HG02642 (cell line): Measurements from ENCODE around the gene DDAH1.
A peak's percentile ranks its signal among the peaks of the same experiment; 100 is the strongest.
"Not testable (repeated sequence)": the region's sequence is repeated elsewhere in the genome, so short reads cannot be mapped to it uniquely, and the experiment has no call there.

Experiments
- ATAC-seq: cut with Tn5 transposase; IDR thresholded peaks from one replicate; pipeline ENCODE4 v1.9.1; 2021; ENCODE audit warnings: mild to moderate bottlenecking; ENCODE audit not compliant: unreplicated experiment, poor library complexity

The DDAH1 gene

GRCh38 chr1:85465099-85465785 lies at the start of gene DDAH1:
DDAH1 (minus strand) TSS chr1:85465159; CDS start chr1:85465045, 114 bp downstream.
- peak; percentile 53 for ATAC-seq

GRCh38 chr1:85513998-85514397 lies 49.0 kb upstream of the DDAH1 start:
- not testable (repeated sequence) for ATAC-seq

DNA sequence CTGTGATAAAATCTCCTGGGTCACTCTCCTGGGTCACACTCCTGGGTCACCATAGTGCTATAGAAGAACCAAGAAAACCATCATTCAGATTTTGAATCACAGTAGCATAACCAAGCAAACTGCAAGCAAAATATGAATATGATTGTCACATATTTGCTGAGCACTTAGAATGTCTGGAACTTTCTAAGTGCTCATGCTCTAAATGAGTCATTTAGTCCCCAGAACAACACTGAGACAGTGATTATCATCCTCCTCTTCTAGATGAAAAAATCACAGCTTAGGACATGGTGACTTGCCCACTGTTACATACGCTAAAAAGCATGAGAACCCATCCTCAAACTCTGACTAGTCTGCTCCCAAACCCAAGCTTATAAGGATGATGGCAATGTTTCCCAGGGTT lies 39.5 kb upstream of the DDAH1 start:
- no peak for ATAC-seq

DNA sequence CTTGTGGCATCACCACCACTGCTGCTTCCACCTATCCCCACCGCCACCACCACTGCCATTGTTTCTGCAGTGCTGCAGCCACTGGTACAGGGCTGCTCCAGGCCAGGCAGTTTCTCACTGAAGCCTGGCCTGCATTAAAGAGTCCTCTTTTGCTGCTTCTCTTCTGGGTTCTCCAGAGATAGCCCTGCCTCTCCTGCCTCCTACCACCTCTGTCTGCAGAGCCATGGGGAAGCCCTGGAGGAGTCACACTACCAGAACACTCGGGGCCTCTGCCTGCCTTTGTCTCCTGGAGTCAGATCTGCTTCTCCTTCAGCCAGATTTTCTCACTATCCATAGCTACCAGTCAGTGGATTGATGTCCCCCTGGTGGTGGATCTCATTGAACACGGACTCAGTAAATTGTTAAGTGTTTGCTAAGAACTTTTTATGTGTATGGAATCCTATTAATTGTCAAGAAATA lies 37.7 kb upstream of the DDAH1 start:
- ATAC-seq, result no peak

- no peak for ATAC-seq
Observed at GRCh38 chr1:85502171-85502570, 37.2 kb upstream of the DDAH1 start.

DNA sequence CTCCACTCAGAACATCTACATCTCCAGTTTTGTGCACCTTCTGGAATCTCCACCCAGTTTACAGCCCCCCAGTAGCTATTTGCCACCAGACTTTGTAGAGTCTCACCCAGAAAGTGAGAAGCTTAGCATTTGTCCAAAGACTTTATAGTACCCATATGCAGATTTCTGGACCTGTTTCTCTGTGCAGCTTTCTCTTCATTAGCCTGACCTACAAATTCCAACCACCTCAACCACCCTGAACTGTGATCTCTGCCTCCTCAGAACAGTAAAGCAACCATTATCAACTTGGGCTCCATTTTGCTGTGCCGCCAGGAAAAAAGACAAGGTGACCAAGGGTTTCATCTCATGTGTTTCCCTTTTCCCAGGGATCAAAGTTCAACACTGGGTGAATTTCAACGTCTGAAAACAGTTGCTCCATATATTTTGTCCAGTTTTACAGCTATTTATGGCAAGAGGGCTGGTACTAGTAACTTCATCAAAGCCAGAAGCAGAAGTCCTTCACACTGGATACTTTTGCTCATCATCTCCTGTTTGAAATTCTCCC lies 36.5 kb upstream of the DDAH1 start:
- ATAC-seq, result no peak

DNA sequence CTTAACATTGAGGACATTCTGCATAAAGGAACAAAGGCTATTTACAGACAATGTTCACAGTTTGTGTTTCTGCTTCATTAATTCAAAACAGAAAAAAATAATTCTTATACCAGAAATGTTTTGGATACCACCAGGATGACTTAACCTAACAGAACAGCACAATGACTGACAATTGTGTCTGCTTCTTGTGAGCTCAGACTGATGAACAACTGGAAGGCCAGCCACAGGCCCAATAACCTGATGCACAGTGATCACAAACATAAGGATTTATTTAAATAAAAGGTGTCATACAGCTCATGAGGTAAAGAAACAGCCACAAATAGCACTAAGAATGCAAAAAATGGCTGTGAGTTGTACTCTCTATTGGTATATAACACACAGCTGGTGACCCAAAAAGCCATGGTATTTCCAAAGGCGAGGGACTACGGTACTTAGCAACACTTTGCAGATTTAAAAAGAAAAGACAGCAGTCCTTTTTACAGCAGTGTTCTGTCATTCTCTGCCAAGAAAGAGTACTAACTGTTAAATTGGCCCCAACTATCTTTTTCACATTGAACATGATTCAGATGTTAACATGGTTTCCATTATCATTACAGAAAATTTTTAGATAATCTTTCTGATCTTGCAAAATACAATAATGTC lies 32.1 kb upstream of the DDAH1 start:
- no peak for ATAC-seq

DNA sequence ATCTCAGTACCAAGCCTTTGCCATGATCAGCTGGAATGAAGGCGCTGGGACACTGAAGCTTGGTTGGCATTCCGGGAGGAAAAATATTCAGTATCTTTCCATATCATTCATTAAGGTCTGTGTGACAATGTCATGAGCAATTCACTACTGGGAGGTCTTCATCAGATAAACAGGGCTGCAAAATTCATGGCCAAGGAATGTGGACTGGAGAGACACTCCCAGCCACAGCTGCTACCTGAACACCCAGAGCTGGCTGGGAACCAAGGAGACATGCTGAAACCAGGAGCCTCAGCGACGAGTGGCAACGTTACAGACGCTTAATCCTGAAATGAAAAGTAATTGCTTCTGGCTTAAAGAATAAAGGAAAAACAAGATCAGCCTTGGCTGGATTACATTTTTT lies 30.6 kb upstream of the DDAH1 start:
- ATAC-seq, result no peak

DNA sequence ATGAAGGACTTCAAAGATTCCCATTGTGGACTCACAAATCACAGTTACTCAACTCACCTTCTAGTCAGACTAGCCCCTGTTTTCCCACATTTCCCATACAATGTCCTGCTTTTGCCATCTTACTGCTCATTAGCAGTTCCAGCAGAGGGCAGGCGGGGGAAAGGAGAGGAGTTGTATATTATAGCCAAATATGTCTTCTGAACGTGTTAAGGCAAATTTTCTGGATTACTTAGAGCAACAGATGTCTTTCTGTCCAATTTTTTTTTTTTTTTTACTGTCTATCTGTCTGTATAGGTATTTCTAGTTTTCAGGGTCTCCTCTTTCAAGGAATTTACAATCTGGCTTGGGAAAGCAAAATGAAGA lies 29.9 kb upstream of the DDAH1 start:
- ATAC-seq, result no peak

DNA sequence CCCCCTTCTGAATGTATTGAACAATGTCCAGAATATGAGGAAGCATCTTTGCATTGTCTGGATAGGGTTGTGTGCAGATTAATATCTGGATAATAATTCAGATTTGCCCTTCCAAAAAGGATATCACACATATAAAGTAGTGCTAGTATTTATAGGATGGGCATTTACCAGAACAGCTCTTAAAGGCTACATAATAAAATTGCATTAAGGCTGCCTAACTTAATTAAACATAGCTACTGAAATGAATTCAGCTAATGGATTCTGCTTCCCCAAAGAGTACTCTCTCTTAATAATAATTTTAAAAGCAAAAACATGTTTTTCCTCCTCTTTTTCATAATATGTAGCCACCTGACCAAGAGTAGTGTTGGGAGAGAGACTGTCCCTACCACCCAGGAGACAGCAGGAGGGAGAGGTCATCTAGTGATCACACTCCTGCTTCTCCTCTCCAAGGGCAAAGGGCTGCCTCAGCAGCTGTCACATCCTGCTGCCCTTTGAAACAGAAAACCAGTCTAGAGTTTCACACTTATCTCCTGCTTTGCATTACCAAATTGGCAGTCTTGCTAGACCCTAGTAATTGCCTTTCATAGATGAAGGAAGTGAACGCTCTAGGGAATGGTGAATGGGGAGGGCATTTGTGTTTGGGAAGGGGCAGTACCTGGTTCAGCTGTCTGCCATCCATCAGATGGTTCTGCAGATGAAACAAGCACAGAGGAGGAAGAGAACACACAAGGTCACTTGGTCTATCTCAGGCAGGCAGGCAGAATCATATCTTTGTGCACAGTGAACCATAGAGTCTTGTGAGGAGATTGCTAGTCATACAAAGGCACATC lies 29.3 kb upstream of the DDAH1 start:
- ATAC-seq, result no peak

- ATAC-seq, result no peak
Observed at GRCh38 chr1:85490270-85490985, 25.5 kb upstream of the DDAH1 start.

GRCh38 chr1:85488126-85488525 lies 23.2 kb upstream of the DDAH1 start:
- no peak for ATAC-seq

DNA sequence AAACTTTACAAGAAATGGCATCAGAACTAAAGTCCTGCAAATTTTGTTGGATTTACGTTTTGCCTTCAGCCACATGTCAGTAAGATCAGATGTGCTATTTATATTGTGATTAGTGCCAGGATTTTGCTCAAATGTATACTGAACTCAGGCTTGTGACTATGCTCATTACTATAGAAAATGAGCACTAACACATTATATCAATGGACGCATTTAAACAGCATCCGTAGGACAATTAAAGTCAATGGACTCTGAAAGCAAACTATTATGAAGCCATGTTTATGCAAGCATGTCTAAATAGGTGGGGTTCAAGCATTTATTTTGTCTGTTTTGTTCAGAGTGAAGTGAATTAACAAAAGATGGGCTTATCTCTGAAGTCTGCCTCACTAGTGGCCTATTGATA lies 20.6 kb upstream of the DDAH1 start:
- no peak for ATAC-seq

- ATAC-seq, result no peak
Observed at GRCh38 chr1:85484716-85485115, 19.8 kb upstream of the DDAH1 start.

- ATAC-seq, result no peak
Observed at GRCh38 chr1:85484264-85484663, 19.3 kb upstream of the DDAH1 start.

DNA sequence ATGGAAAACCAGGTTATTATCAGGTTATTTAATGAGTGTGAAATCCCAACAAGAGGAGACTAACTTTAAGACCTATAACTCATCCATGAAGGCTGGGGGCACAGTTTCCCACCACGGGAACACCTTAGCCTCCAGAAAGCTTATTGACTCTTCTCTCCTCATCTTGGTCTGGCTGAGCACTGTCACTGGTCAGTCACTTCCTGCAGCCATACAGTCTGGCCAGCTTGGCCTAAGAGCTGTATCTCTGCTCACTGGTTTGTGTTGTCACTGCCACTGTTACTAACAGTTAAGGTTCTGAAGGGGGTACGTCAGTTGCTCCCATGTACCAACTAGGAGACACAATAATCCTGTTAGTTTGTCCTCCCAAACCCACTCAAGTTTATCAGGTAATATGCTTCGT lies 16.7 kb upstream of the DDAH1 start:
- ATAC-seq, result no peak

DNA sequence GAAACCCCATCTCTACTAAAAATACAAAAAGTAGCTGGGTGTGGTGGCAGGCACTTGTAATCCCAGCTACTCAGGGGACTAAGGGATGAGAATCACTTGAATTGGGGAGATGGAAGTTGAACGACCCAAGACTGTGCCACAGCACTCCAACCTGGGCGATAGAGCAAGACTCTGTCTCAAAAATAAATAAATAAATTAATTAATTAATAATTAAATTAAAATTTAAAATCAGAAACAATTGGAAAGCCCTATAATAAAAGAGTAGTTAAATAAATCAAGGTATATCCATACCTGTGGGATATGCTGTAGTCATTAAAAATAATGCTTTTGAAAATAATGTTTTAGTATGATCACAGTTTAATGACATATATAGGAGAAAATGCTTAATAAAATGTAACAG lies 15.6 kb upstream of the DDAH1 start:
- no peak for ATAC-seq

DNA sequence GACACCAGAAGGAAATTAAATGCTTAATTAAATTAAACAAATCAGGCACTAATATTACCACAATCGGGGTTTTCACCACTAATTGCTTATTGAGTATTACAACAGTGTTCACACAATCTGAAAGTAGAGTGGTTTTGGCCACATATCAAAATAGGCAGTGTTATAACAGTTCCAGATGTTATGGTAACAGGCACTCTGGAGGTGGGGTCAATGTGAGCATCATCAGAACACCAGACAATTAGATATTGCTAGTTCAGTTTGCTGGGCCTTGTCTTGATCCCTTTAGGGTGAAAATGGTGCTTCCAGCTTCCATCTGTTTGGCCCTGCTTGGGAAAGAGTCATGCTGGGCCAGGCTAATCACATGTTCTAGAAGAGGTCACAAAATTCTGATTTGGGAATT lies 14.5 kb upstream of the DDAH1 start:
- ATAC-seq, result no peak

- ATAC-seq, result no peak
Observed at GRCh38 chr1:85478366-85478765, 13.4 kb upstream of the DDAH1 start.

DNA sequence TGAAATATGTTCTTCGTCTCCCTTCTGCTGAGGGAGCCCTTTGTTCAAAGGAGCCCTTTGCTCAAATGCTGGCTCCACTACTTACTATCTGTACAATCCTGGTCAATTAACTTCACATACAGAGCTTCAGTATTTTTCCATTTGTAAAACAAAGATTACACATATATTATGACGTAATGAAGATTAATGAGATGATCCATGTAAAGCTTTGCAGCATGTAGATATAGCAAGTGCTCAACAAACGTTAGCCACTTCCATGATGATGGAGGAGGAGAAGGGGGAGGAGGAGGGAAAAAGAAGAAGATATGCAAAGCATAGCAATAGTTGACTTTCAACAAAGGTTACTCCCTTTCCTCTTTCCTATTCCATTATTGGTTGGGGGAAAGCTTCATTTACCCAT lies 10.1 kb upstream of the DDAH1 start:
- ATAC-seq, result no peak
